ENCODE measurements around the gene HIP1. TPM values are rescaled to one million over a fixed set of nuclear protein-coding genes. Genes with fewer than 3 reads are reported as not detected.
"Not testable (repeated sequence)": the region's sequence is repeated elsewhere in the genome, so short reads cannot be mapped to it uniquely, and the experiment has no call there.

HIP1 gene
- total RNA-seq, 2 experiments from 2014 or later, result 2.1 to 2.3 TPM

GRCh38 chr7:75721426-75721825 is 17.3 kb downstream of the HIP1 start:
- intact Hi-C loops (cut with micrococcal nuclease), result no loop called here
- Mint-ChIP-seq H3K4me3 (no peak overlapping the region), H3K27ac (no peak overlapping the region), H3K9me3 (no peaks in the 10 kb centered on the region), H3K36me3 (ENCODE audit: low read depth) (no peaks in the 10 kb centered on the region), H3K27me3 (ENCODE audit: low read depth) (no peaks in the 10 kb centered on the region), H3K4me1 (ENCODE audit: low read depth) (no peaks in the 10 kb centered on the region)
- CTCF ChIA-PET, result interaction anchor here (0.7 kb wide), 1 partner anchor 87 kb away, joined by 4 read pairs; no protein-coding TSS in a partner anchor
- DNase-seq, result no peak

- H3K9me3 Mint-ChIP-seq, result no peaks in the 10 kb centered on the region
- CTCF ChIA-PET, result no interaction called here
- H3K36me3 Mint-ChIP-seq (ENCODE audit: low read depth), result no peaks in the 10 kb centered on the region
- no peak for DNase-seq
- H3K4me3 Mint-ChIP-seq, result no peak overlapping the region
- H3K27me3 Mint-ChIP-seq (ENCODE audit: low read depth), result peaks cover 3% of the 10 kb centered on the region
- no peak overlapping the region for H3K27ac Mint-ChIP-seq
- H3K4me1 Mint-ChIP-seq (ENCODE audit: low read depth), result no peaks in the 10 kb centered on the region
- intact Hi-C loops (cut with micrococcal nuclease), result no loop called here
Observed at GRCh38 chr7:75719626-75720025, 19.1 kb downstream of the HIP1 start.

GRCh38 chr7:75718390-75719031 is 20.2 kb downstream of the HIP1 start:
- H3K4me3 Mint-ChIP-seq, result no peak overlapping the region
- no peaks in the 10 kb centered on the region for H3K9me3 Mint-ChIP-seq
- no peaks in the 10 kb centered on the region for H3K36me3 Mint-ChIP-seq (ENCODE audit: low read depth)
- no peaks in the 10 kb centered on the region for H3K4me1 Mint-ChIP-seq (ENCODE audit: low read depth)
- peaks cover 4% of the 10 kb centered on the region for H3K27me3 Mint-ChIP-seq (ENCODE audit: low read depth)
- DNase-seq, result no peak
- CTCF ChIA-PET, result no interaction called here
- intact Hi-C loops (cut with micrococcal nuclease), result no loop called here
- no peak overlapping the region for H3K27ac Mint-ChIP-seq

- H3K4me1 Mint-ChIP-seq (ENCODE audit: low read depth); H3K27ac Mint-ChIP-seq; H3K27me3 Mint-ChIP-seq (ENCODE audit: low read depth); H3K4me3 Mint-ChIP-seq; H3K36me3 Mint-ChIP-seq (ENCODE audit: low read depth); H3K9me3 Mint-ChIP-seq; intact Hi-C loops (cut with micrococcal nuclease); DNase-seq: not testable (repeated sequence)
- CTCF ChIA-PET, result interaction anchor here (0.6 kb wide), 1 partner anchor 346 kb away, joined by 3 read pairs; no protein-coding TSS in a partner anchor
Observed at GRCh38 chr7:75717746-75718145, 21.0 kb downstream of the HIP1 start.

DNA sequence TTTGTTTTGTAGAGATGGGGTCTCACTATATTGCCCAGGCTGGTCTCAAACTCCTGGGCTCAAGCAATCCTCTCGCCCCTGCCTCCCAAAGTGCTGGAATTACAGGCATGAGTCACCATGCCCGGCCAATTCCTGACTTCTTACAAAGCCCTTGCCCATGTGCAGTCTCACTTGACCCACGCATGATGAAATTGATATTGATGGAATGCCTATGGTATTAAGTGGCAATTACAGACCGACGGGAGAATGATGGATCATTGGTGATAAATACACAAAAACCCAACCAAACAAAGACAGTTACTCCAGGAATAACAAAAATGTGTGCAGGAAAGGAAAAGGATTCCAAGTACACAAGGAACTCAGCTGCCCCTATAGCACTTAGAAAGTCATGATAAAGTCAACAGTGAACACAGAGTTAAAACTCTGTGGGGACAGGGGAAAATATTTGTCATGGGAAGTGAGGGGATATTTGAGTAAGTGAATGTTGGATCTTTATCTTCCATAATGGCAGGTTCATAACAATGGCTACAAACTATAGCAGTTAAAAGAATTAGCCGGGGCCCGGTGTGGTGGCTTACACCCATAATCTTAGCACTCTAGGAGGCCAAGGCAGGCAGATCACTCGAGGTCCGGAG is 21.6 kb downstream of the HIP1 start:
- Mint-ChIP-seq H3K4me1 (ENCODE audit: low read depth) (peaks cover 3% of the 10 kb centered on the region), H3K27ac (no peak overlapping the region), H3K4me3 (no peak overlapping the region), H3K36me3 (ENCODE audit: low read depth) (no peaks in the 10 kb centered on the region), H3K27me3 (ENCODE audit: low read depth) (peaks cover 9% of the 10 kb centered on the region), H3K9me3 (no peaks in the 10 kb centered on the region)
- CTCF ChIA-PET, result interaction anchor here (0.7 kb wide), 1 partner anchor 166 kb away, joined by 3 read pairs; no protein-coding TSS in a partner anchor
- DNase-seq, result no peak
- intact Hi-C loops (cut with micrococcal nuclease), result no loop called here

DNA sequence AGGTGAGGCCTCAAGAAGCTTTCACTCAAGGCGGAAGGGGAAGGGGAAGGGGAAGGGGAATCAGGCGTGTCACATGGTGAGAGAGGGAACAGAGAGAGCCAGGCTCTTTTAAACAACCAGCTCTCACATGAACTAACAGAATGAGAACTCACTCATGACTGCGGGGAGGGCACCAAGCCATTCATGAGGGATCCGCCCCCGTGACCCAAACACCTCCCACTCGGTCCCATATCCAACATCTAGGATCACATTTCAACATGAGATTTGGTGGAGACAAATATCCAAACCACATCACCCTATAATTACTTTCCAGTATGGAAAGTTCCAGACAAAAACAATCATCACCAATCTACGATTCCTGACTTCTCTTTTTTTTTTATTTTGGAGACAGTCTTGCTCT is 22.9 kb downstream of the HIP1 start:
- peaks cover 5% of the 10 kb centered on the region for H3K9me3 Mint-ChIP-seq
- peaks cover 14% of the 10 kb centered on the region for H3K27me3 Mint-ChIP-seq (ENCODE audit: low read depth)
- peaks cover 3% of the 10 kb centered on the region for H3K4me1 Mint-ChIP-seq (ENCODE audit: low read depth)
- CTCF ChIA-PET, result interaction anchor here (0.9 kb wide), 1 partner anchor 175 kb away, joined by 4 read pairs; no protein-coding TSS in a partner anchor
- no peaks in the 10 kb centered on the region for H3K36me3 Mint-ChIP-seq (ENCODE audit: low read depth)
- intact Hi-C loops (cut with micrococcal nuclease), result no loop called here
- H3K4me3 Mint-ChIP-seq, result no peak overlapping the region
- H3K27ac Mint-ChIP-seq, result no peak overlapping the region
- DNase-seq, result no peak

GRCh38 chr7:75712517-75713361 is 26.0 kb downstream of the HIP1 start:
- Mint-ChIP-seq H3K9me3 (peaks cover 16% of the 10 kb centered on the region), H3K4me1 (ENCODE audit: low read depth) (peaks cover 3% of the 10 kb centered on the region), H3K36me3 (ENCODE audit: low read depth) (peaks cover 3% of the 10 kb centered on the region), H3K27me3 (ENCODE audit: low read depth) (peaks cover 14% of the 10 kb centered on the region), H3K27ac (no peak overlapping the region), H3K4me3 (no peak overlapping the region)
- DNase-seq, result no peak
- intact Hi-C loops (cut with micrococcal nuclease), result no loop called here
- CTCF ChIA-PET, result no interaction called here

GRCh38 chr7:75711656-75712514 is 26.9 kb downstream of the HIP1 start:
- intact Hi-C loops (cut with micrococcal nuclease), result no loop called here
- H3K4me1 Mint-ChIP-seq (ENCODE audit: low read depth), result peaks cover 3% of the 10 kb centered on the region
- H3K27ac Mint-ChIP-seq, result no peak overlapping the region
- CTCF ChIA-PET, result no interaction called here
- H3K4me3 Mint-ChIP-seq, result no peak overlapping the region
- peaks cover 16% of the 10 kb centered on the region for H3K9me3 Mint-ChIP-seq
- no peak for DNase-seq
- H3K36me3 Mint-ChIP-seq (ENCODE audit: low read depth), result peaks cover 3% of the 10 kb centered on the region
- peaks cover 14% of the 10 kb centered on the region for H3K27me3 Mint-ChIP-seq (ENCODE audit: low read depth)

GRCh38 chr7:75711076-75711475 is 27.7 kb downstream of the HIP1 start:
- CTCF ChIA-PET, result no interaction called here
- H3K27ac Mint-ChIP-seq, result no peak overlapping the region

DNA sequence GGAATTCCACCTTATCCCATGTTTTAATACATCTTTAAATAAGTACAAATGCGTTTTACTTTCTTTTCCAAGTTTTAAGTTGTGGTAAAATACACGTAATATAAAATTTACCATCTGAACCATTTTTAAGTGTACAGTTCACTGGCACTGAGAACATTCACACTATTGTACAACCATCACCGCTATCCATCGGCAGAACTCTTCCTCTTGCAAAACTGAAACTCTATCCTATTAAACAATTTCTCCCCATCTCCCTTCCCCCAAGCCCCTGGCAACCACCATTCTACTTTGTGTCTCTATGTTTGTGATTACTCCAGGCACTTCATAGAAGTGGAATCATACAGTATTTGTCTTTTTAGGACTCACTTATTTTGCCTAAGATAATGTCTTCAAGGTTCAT is 33.8 kb downstream of the HIP1 start:
- intact Hi-C loops (cut with micrococcal nuclease), result no loop called here
- peaks cover 7% of the 10 kb centered on the region for H3K9me3 Mint-ChIP-seq
- H3K36me3 Mint-ChIP-seq (ENCODE audit: low read depth), result peaks cover 3% of the 10 kb centered on the region

More at GRCh38 chr7:75711076-75711475, 27.7 kb downstream of the HIP1 start:
- intact Hi-C loops (cut with micrococcal nuclease), result no loop called here
- Mint-ChIP-seq H3K4me3 (no peak overlapping the region), H3K36me3 (ENCODE audit: low read depth) (peaks cover 3% of the 10 kb centered on the region), H3K9me3 (peaks cover 16% of the 10 kb centered on the region), H3K27me3 (ENCODE audit: low read depth) (peaks cover 14% of the 10 kb centered on the region), H3K4me1 (ENCODE audit: low read depth) (peaks cover 3% of the 10 kb centered on the region)
- DNase-seq, result no peak

DNA sequence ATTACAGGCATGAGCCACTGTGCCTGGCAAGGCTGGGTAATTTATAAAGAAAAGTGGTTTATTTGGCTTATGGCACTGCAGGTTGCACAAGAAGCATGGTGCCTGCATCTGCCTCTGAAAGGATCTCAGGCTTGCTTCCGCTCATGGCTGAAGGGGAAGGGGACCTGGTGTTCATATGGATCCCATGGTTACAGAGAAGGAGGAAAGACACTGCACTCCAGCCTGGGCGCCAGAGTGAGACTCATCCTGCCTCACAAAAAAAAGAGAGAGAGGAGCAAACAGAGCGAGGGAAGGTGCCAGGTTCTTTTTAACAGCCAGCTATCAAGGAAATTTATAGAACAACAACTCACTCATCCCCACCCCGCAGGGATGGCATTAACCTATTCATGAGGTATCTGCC is 36.2 kb downstream of the HIP1 start:
- H3K4me1 Mint-ChIP-seq (ENCODE audit: low read depth), result no peaks in the 10 kb centered on the region
- H3K4me3 Mint-ChIP-seq, result no peak overlapping the region
- no peaks in the 10 kb centered on the region for H3K27me3 Mint-ChIP-seq (ENCODE audit: low read depth)
- no peak overlapping the region for H3K27ac Mint-ChIP-seq
- intact Hi-C loops (cut with micrococcal nuclease), result no loop called here
- no peak for DNase-seq
- no peaks in the 10 kb centered on the region for H3K36me3 Mint-ChIP-seq (ENCODE audit: low read depth)
- CTCF ChIA-PET, result no interaction called here
- H3K9me3 Mint-ChIP-seq, result no peaks in the 10 kb centered on the region

More for the DNA sequence above, 33.8 kb downstream of the HIP1 start:
- no peaks in the 10 kb centered on the region for H3K27me3 Mint-ChIP-seq (ENCODE audit: low read depth)
- no peak for DNase-seq
- no peak overlapping the region for H3K27ac Mint-ChIP-seq
- H3K4me3 Mint-ChIP-seq, result no peak overlapping the region
- no peaks in the 10 kb centered on the region for H3K4me1 Mint-ChIP-seq (ENCODE audit: low read depth)
- CTCF ChIA-PET, result no interaction called here

GRCh38 chr7:75699993-75700392 is 38.7 kb downstream of the HIP1 start:
- intact Hi-C loops (cut with micrococcal nuclease), result no loop called here
- CTCF ChIA-PET, result no interaction called here
- Mint-ChIP-seq H3K4me1 (ENCODE audit: low read depth) (no peaks in the 10 kb centered on the region), H3K27me3 (ENCODE audit: low read depth) (no peaks in the 10 kb centered on the region), H3K36me3 (ENCODE audit: low read depth) (no peaks in the 10 kb centered on the region), H3K9me3 (no peaks in the 10 kb centered on the region), H3K27ac (no peak overlapping the region), H3K4me3 (no peak overlapping the region)
- no peak for DNase-seq
